K562 (cell line): ENCODE data around the gene LMNA. TPM values are rescaled to one million over a fixed set of nuclear protein-coding genes. Genes with fewer than 3 reads are reported as not detected.

Experiments used
- ATAC-seq: fragments of 200-7000 bp; cut with Tn5 transposase; 3 replicates; pipeline ENCODE4 v1.9.1; 2020; ENCODE audit warnings: moderate library complexity
- BruUV-seq: library from RNA; stranded (reverse); fragments of 400-500 nt; replicated peaks from 2 replicates; lab custom pipeline; 2021; lab: Mats Ljungman, UMichigan
- CTCF ChIA-PET: fragments of 300-600 bp; formaldehyde crosslinking; extraction: SDS; loops from one replicate; lab custom pipeline; 2021; ENCODE audit warnings: low intra/inter-chr PET ratio; lab: Yijun Ruan, JAX
- POLR2A ChIA-PET: fragments of 300-600, 350-650 bp; sonication (Branson Sonifier 250); formaldehyde crosslinking; extraction: SDS; loops from one replicate; lab custom pipeline; 2021; ENCODE audit warnings: antibody characterized with exemption, inconsistent platforms; lab: Yijun Ruan, JAX
- DNase-seq, 4 experiments: peaks; one replicate each; pipeline versions ENCODE4 v3.0.0 to v3.0.0-alpha.2; 2011 to 2018; ENCODE audit warnings: low spot score in 3 of 4, mixed read lengths in 3 of 4; ENCODE audit errors: extremely low read depth in 1 of 4
- FAIRE-seq: peaks from 2 replicates; lab custom pipeline; 2011; peaks lifted over from hg19 to GRCh38; lab: Jason Lieb, UNC
- H2AFZ ChIP-seq: 2 replicates; pipeline ENCODE4 v1.6.0; 2011; ENCODE audit warnings: low read depth, low read length, control low read depth, inconsistent platforms
- H3K27ac ChIP-seq: fragments of 200-600 bp; 3 replicates; pipeline ENCODE4 v1.8.0; 2011; ENCODE audit warnings: low read depth, mild to moderate bottlenecking, control low read depth, inconsistent platforms, low read length, moderate library complexity, mixed read lengths; ENCODE audit errors: extremely low read depth
- H3K27me3 ChIP-seq, 2 experiments: fragments of 300-600 bp in 1 of 2; 2 replicates in 1 of 2; 3 replicates in 1 of 2; pipeline versions ENCODE4 v1.6.0 to v1.8.0; 2011; ENCODE audit warnings: inconsistent platforms in 2 of 2, low read length in 2 of 2, mild to moderate bottlenecking in 1 of 2, mixed read lengths in 1 of 2, moderate library complexity in 1 of 2; ENCODE audit not compliant: control insufficient read depth in 2 of 2, insufficient read depth in 2 of 2
- H3K36me3 ChIP-seq: fragments of 300-600 bp; 3 replicates; pipeline ENCODE4 v1.8.0; 2011; ENCODE audit warnings: mild to moderate bottlenecking, low read length, inconsistent platforms; ENCODE audit not compliant: control insufficient read depth, insufficient read depth
- H3K4me1 ChIP-seq, 2 experiments: fragments of 200-600 bp in 1 of 2; replicated peaks in 1 of 2; 2 replicates in 1 of 2; 3 replicates in 1 of 2; pipeline versions ENCODE4 v1.5.1 to v1.8.0; 2011; ENCODE audit warnings: inconsistent platforms in 2 of 2, low read length in 2 of 2, mild to moderate bottlenecking in 1 of 2, mixed read lengths in 1 of 2, moderate library complexity in 1 of 2; ENCODE audit not compliant: control insufficient read depth in 2 of 2, insufficient read depth in 2 of 2
- H3K4me2 ChIP-seq: 2 replicates; pipeline ENCODE4 v1.6.1; 2011; ENCODE audit warnings: low read length, control low read depth, inconsistent platforms, mixed read lengths; ENCODE audit not compliant: insufficient read depth
- H3K4me3 ChIP-seq: fragments of 200-600 bp; sonication (generic), shearing (Covaris generic); 2 replicates; pipeline ENCODE4 v1.5.1; 2016; ENCODE audit warnings: control low read depth, inconsistent platforms
- H3K79me2 ChIP-seq: fragments of 200-600 bp; 3 replicates; pipeline ENCODE4 v1.8.0; 2011; ENCODE audit warnings: low read length, inconsistent platforms; ENCODE audit not compliant: control insufficient read depth, insufficient read depth
- H3K9ac ChIP-seq, 2 experiments: 2 replicates each; pipeline versions ENCODE4 v1.6.0 to v1.6.1; 2011; ENCODE audit warnings: low read depth in 2 of 2, low read length in 2 of 2, control low read depth in 1 of 2, inconsistent platforms in 1 of 2, mild to moderate bottlenecking in 1 of 2, mixed read lengths in 1 of 2; ENCODE audit not compliant: insufficient read depth in 1 of 2
- H3K9me1 ChIP-seq: one replicate; pipeline ENCODE4 v1.6.0; 2011; ENCODE audit warnings: inconsistent platforms, mild to moderate bottlenecking, low read length, moderate library complexity; ENCODE audit not compliant: control insufficient read depth, insufficient read depth
- H3K9me3 ChIP-seq: replicated peaks from 2 replicates; pipeline ENCODE4 v1.5.1; 2011; ENCODE audit warnings: low read depth, low read length, inconsistent platforms; ENCODE audit not compliant: control insufficient read depth, insufficient read depth
- H4K20me1 ChIP-seq: replicated peaks from 2 replicates; pipeline ENCODE4 v1.6.1; 2011; ENCODE audit warnings: low read length, inconsistent platforms, mixed read lengths; ENCODE audit not compliant: control insufficient read depth, insufficient read depth
- ARNT ChIP-seq, 2 experiments: fragments of 450-650 bp; IDR thresholded peaks; 2 replicates each; pipeline ENCODE4 v1.6.1; 2016; ENCODE audit warnings: mild to moderate bottlenecking in 1 of 2
- CHAMP1 ChIP-seq: fragments of 450-650 bp; IDR thresholded peaks from 2 replicates; pipeline ENCODE4 v1.6.1; 2016; ENCODE audit warnings: mild to moderate bottlenecking
- ELK1 ChIP-seq: sonication (generic); formaldehyde crosslinking; IDR thresholded peaks from 2 replicates; pipeline ENCODE4 v1.8.1; 2022; ENCODE audit warnings: missing genetic modification reagents
- ETS1 ChIP-seq: conservative IDR thresholded peaks from 2 replicates; pipeline ENCODE4 v1.6.1; 2011; ENCODE audit warnings: low read depth, mild to moderate bottlenecking, low read length; ENCODE audit not compliant: control insufficient read depth
- FOXP1 ChIP-seq: sonication (generic); formaldehyde crosslinking; IDR thresholded peaks from 2 replicates; pipeline ENCODE4 v1.8.0; 2022; ENCODE audit warnings: mild to moderate bottlenecking, missing genetic modification reagents
- HDAC8 ChIP-seq: fragments of 450-650 bp; IDR thresholded peaks from 2 replicates; pipeline ENCODE4 v1.6.1; 2016; ENCODE audit warnings: mild to moderate bottlenecking, missing genetic modification characterization, moderate library complexity, missing compliant biosample characterization
- NUFIP1 ChIP-seq: fragments of 450-650 bp; IDR thresholded peaks from 2 replicates; pipeline ENCODE4 v1.6.1; 2018; ENCODE audit not compliant: partially characterized antibody
- POLR2G ChIP-seq: fragments of 200-400 bp; formaldehyde crosslinking; IDR thresholded peaks from 2 replicates; pipeline ENCODE4 v1.6.1; 2017; ENCODE audit warnings: low read depth, mild to moderate bottlenecking, antibody characterized with exemption, low read length, moderate library complexity
- POU5F1 ChIP-seq: fragments of 150-350 bp; IDR thresholded peaks from 2 replicates; pipeline ENCODE4 v1.6.1; 2014; ENCODE audit warnings: borderline replicate concordance, low read length, low read depth, mild to moderate bottlenecking; ENCODE audit not compliant: partially characterized antibody
- RBFOX2 ChIP-seq: fragments of 200-400 bp; formaldehyde crosslinking; IDR thresholded peaks from 2 replicates; pipeline ENCODE4 v1.6.1; 2017; ENCODE audit warnings: low read depth, mild to moderate bottlenecking, low read length, moderate library complexity
- SIX5 ChIP-seq, 2 experiments: IDR thresholded peaks; 2 replicates each; pipeline ENCODE4 v1.6.1; 2011; ENCODE audit warnings: low read length in 2 of 2, borderline replicate concordance in 1 of 2, low read depth in 1 of 2, mild to moderate bottlenecking in 1 of 2, moderate library complexity in 1 of 2; ENCODE audit not compliant: insufficient read depth in 1 of 2
- SRSF9 ChIP-seq: fragments of 200-400 bp; formaldehyde crosslinking; IDR thresholded peaks from 2 replicates; pipeline ENCODE4 v1.6.1; 2017; ENCODE audit warnings: low read depth, low read length, borderline replicate concordance
- UBTF ChIP-seq, 2 experiments: IDR thresholded peaks; 2 replicates each; pipeline ENCODE4 v1.6.1; 2012; ENCODE audit warnings: improper control_type of control experiment in 2 of 2, low read depth in 2 of 2, low read length in 2 of 2, borderline replicate concordance in 1 of 2
- ZNF23 ChIP-seq: fragments of 250-450 bp; sonication (Bioruptor Pico); IDR thresholded peaks from 2 replicates; pipeline ENCODE4 v1.4.0; 2020; ENCODE audit warnings: mild to moderate bottlenecking
- ZNF707 ChIP-seq: fragments of 250-450 bp; sonication (Bioruptor Pico); conservative IDR thresholded peaks from 2 replicates; pipeline ENCODE4 v1.8.0; 2022; ENCODE audit warnings: inconsistent platforms, mild to moderate bottlenecking, moderate library complexity
- WGBS: fragments of 100-300 bp; shearing (Covaris generic); methylation state at CpG from one replicate; pipeline ENCODE4 v1.1.6; 2016; ENCODE audit warnings: low coverage, mixed read lengths; ENCODE audit not compliant: insufficient coverage; ENCODE audit errors: missing lambda C conversion rate; 5-methylcytosine and 5-hydroxymethylcytosine counted together
- in situ Hi-C: fragments of 300-500 bp; cut with MboI; formaldehyde crosslinking; loops from 4 replicates; pipeline ENCODE4 v1.15.0; 2018; ENCODE audit warnings: inconsistent platforms, mixed read lengths
- intact Hi-C: fragments of 100-400 bp; cut with micrococcal nuclease; formaldehyde crosslinking; loops from 2 replicates; pipeline ENCODE4 v1.14.2; 2022
- polyA plus RNA-seq, 8 experiments: library from polyadenylated mRNA; depleted of rRNA in 4 of 8; stranded (reverse) in 5 of 8; unstranded in 3 of 8; fragments of >200 nt; fragmentation: Nextera tagmentation in 2 of 8; fragmentation: Illumina TruSeq in 1 of 8; extraction: Ambion mirVana in 2 of 8; extraction: Trizol in 1 of 8; gene quantifications; 2 replicates each; pipeline versions ENCODE4 v1.2.1 to v1.2.3, GENCODE V29; 2011 to 2014; ENCODE audit warnings: inconsistent platforms in 1 of 8, missing spikeins in 1 of 8
- total RNA-seq, 7 experiments: library from RNA; depleted of rRNA in 6 of 7; stranded (reverse); fragments of >200 nt in 6 of 7; fragmentation: Illumina TruSeq in 2 of 7; extraction: Trizol in 2 of 7; gene quantifications; 2 replicates each; pipeline versions ENCODE4 v1.2.1 to v1.2.3, GENCODE V29; 2011 to 2021; ENCODE audit warnings: low replicate concordance in 1 of 7

The LMNA gene
- total and polyA plus RNA-seq, 9 of the 15 experiments (the other 6 are each of a cell fraction or from before 2014, with no cell fraction given): 1.00 to 347 (median 88.2) TPM

DNA sequence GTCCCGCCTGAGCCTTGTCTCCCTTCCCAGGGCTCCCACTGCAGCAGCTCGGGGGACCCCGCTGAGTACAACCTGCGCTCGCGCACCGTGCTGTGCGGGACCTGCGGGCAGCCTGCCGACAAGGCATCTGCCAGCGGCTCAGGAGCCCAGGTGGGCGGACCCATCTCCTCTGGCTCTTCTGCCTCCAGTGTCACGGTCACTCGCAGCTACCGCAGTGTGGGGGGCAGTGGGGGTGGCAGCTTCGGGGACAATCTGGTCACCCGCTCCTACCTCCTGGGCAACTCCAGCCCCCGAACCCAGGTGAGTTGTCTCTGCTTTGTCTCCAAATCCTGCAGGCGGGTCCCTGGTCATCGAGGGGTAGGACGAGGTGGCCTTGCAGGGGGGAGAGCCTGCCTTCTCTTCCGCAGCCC lies 24.0 kb downstream of the LMNA start:
- BruUV-seq: no TSS peak
- H2AFZ ChIP-seq: no peak overlapping the region
- H3K27ac ChIP-seq: no peak overlapping the region
- no peak overlapping the region; a peak in 1 of 4 replicates for H3K9ac ChIP-seq
- ChIA-PET POLR2A (interaction anchor here (0.6 to 0.7 kb wide), 2 partner anchors 14 to 22 kb away, joined by 3 read pairs; no protein-coding TSS in a partner anchor), CTCF (no interaction called here)
- no peaks in the 10 kb centered on the region for H3K9me3 ChIP-seq
- peaks cover 0 to 23% of the 10 kb centered on the region in 2 experiments; a peak in 2 of 5 replicates for H3K4me1 ChIP-seq
- no peaks in the 10 kb centered on the region for H3K9me1 ChIP-seq
- H3K36me3 ChIP-seq: peaks cover 60% of the 10 kb centered on the region; the same call in 2 of the 3 replicates
- no peak for FAIRE-seq
- DNase-seq: no peak
- H4K20me1 ChIP-seq: 0 out of 2 replicates have a peak, but pooled peaks cover 9% of the 10 kb centered on the region
- no peak for ATAC-seq
- no peak overlapping the region for H3K4me2 ChIP-seq
- in situ Hi-C loops: no loop called here
- H3K4me3 ChIP-seq: no peak overlapping the region
- no peaks in the 10 kb centered on the region for H3K27me3 ChIP-seq
- WGBS: 95% methylated on average over 16 of the region's 22 CpGs
- intact Hi-C loops: no loop called here
- H3K79me2 ChIP-seq: no peaks in the 10 kb centered on the region
- TF ChIP-seq ARNT (IDR thresholded peaks at IDR 0.05) (no peak), SIX5 (IDR thresholded peaks at IDR 0.05; ENCODE audit: borderline replicate concordance in 1 of 2, insufficient read depth in 1 of 2, low read depth in 1 of 2, low read length in 2 of 2) (no peak), FOXP1 (no peak), CHAMP1 (no peak), HDAC8 (tag) (no peak), ETS1 (no peak), SRSF9 (no peak), POU5F1 (no peak), POLR2G (peak; percentile 71), RBFOX2 (peak; percentile 50), NUFIP1 (no peak), UBTF (IDR thresholded peaks at IDR 0.05; ENCODE audit: borderline replicate concordance in 1 of 2, low read depth in 2 of 2, low read length in 2 of 2) (no peak), ZNF707 (CRISPR knock-in tag) (no peak), ZNF23 (CRISPR knock-in tag) (no peak), ELK1 (CRISPR knock-in tag) (no peak)
